Measurements from ENCODE around the gene PARD6B.

GRCh38 chr20:50722424-50723155 lies 8.8 kb upstream of the PARD6B start:
- TF ChIP-seq CTCF (IDR thresholded peaks at IDR 0.05; ENCODE audit: poor library complexity, severe bottlenecking) (no peak), RAD21 (conservative IDR thresholded peaks at IDR 0.05) (no peak), EP300 (conservative IDR thresholded peaks at IDR 0.05; ENCODE audit: poor library complexity, severe bottlenecking) (no peak), MXI1 (conservative IDR thresholded peaks at IDR 0.05; ENCODE audit: poor library complexity, severe bottlenecking) (no peak), POLR2AphosphoS5 (IDR thresholded peaks at IDR 0.05) (no peak), EZH2 (IDR thresholded peaks at IDR 0.05; ENCODE audit: borderline replicate concordance, insufficient read depth, low read length, poor library complexity, severe bottlenecking) (no peak), SMC3 (conservative IDR thresholded peaks at IDR 0.05; ENCODE audit: poor library complexity) (no peak), REST (IDR thresholded peaks at IDR 0.05; ENCODE audit: borderline replicate concordance) (no peak)

All from neural cell (in vitro differentiated cells).